8988T (cell line): ENCODE results near the gene SERTAD2.
A peak's percentile ranks its signal among the peaks of the same experiment; 100 is the strongest.

Experiments used
- DNase-seq: peaks from one replicate; pipeline ENCODE4 v3.0.0; 2011

SERTAD2 gene

DNA sequence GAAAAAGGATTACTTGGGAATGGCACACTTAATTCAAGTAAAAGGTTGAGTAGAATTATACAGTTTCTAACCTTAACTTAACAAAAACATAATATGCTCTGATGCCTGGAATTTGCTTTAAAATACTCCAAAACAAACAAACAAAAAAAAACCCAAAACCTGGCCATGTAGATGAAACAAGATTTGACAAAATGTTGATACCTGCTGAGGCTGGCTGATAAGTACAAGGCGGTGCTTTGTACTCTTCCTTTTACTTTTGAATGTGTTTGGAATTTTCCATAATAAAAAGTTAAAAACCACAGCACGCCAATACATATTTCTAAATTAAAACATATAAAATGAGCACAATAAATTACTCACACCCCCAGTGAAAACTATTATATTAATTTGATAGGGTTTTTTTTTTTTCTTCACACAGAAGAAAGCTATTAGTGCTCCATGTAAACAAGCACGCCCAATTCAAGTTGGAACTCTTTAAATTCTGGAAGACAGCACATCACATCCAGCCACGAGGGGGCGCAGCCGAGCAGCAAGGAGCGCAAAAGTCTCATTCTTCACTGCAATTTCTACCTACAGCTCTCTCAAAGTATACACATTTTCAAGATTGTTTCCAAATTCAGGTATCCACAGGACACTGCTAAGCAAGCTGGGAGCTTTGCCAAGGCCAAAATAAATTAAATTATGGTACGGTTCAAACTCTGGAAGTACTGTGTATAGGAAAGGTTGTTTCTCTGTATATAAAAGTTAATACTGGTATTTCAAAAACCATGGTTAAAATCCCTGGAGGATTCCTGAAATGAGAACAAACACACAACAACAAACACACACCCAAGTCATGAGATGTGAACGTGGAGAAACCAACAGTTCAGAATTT, 7.5 kb downstream of the SERTAD2 start:
- no peak for DNase-seq

DNA sequence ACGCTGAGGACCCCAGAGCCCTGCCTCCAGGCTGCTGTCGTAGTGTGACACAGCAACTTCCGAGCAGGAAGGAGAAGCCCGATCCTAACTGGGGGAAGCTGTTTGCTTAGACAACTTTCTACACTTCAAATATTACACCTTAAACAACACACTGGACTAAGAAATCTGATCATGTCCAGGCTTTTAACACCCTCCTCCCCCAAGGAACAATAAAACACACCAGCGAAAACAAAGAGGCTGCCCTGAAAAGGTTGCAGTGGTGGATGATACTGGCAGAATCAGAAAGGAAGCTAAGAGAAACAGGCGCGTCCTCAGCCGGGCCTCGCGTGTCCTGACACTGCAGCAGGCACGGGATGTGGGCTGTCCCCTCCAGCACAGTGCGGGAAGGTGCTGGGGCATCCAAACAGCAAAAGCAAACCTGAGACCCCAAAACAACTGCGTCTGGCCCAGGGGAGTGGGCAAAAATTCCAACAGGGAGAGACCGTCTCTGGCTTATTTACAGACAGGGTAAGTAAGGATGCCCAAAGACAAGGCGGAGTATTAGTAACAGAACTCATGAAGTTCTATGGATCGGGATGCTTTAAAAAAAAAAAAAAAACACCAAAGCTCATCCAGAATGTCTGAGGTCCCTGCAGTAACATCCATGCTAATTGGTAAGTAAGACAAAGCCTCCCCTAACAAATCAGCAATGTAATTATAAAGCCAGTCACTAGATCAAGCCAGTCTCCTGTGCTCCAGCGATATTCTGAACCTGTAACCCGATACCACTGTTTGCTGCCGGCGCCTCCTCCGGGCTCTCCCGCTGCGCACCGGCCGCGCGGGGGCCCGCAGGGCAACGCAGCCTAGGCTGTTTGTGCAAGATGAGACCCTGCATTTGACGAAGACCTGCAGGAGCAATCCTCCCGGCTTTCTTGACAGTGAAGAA, 9.0 kb downstream of the SERTAD2 start:
- peak; percentile 62 for DNase-seq

DNA sequence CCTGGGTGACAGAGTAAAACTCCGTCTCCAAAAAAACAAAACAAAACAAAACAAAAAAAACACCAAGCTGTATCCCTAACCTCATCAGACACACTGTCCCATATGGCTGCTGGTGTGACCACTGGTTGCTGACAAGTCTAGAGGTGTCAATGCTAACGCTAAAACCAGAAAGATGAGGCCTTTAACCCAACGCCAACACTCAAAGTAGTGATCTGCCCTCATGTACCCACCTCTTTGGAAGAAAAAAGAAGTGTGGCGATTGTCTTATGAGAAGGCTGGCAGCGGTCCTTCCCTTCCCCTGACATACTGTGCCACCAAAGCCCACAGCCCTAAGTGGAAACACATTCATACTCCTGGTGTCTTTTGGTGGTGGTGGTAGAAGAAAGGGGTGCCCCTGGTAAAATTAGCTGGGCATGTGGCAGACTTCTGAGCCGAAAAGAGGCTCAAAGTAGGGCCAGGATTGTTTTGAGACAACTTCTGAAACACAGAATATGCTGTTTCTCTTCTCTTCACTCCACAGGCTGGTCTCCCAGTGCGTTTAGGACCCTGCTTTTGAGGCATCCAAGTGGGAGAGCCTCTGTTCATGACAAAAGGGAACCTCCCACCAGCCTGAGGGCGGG, 9.8 kb downstream of the SERTAD2 start:
- DNase-seq: no peak

DNA sequence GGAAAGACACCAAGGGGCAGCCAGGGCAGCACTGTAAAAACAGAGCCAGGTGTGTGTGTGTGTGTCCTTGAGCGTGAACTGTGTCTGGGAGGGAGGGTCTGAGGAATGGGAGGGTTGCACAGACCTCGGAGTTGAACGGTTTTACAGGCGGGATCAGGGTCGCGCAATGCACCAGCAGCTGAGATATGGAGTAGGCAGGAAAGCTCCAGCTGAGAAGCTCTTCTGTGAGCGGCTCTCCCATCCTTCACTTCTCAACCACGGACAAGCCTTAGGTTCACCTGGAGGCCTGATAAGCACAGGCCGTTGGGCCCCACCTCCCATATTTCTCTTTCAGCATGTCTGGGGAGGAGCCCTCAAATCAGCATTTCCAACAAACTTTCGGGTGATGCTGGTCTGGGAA, 12.1 kb downstream of the SERTAD2 start:
- DNase-seq: no peak

DNA sequence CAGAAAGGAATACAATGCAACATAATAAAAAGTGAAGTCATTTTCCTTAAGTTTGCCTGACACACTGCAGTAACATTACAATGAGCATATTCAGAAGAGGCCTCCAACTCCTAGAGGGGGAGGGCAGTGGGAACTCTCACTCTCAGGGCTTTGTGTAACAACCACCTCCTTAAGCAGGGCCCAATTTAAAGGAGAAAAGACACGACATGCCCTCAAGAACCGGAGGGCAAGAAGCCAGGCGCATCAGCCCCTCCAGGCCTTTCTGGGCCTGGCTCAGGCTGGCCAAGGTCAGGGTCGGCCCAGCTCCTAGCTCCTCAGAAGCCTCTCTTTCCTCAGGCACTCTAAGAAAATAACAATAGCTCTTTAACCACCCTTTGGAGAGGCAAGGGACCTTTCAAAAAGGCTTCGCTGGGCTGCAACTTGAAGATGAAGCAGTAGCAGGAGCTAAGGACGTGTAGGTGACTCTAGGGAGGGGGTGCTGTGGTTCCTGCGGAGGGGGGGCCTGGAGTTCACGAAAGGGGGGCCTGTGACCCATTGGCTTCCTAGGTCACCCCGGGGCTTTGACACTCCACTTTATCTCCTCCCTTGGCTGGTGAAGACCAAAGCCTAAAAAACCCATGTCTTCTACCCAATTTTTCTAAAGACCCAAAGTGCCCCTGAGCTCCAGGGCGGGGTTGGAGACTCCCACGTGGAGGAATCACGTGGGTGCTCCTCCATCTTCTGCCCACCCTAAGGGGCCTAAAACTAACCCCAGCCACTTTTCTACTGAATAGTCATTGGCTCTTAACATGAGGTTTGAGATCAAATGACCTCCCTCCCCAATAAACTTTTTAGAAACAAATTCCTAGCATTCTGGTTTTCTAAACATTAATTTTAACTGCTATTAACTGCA, 13.3 kb downstream of the SERTAD2 start:
- DNase-seq: no peak

DNA sequence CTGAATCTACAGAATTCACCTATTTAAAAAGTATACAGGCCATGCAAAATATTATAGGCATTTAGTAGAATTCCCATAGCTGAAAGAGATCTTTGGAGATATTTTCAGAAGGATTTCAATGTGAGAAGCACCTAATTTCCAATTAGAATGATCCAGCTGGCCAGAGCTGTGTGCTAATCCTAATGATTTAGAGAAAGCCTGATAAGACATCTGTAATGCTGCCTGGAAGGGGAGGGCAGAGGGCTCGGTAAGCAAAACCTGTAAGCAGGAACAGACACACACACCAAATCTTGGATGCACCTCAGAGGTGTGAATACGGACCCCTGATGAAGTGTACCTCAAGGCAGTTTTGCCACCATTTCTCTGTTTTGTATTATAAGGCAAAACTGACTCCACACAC, 14.0 kb downstream of the SERTAD2 start:
- DNase-seq: no peak

DNA sequence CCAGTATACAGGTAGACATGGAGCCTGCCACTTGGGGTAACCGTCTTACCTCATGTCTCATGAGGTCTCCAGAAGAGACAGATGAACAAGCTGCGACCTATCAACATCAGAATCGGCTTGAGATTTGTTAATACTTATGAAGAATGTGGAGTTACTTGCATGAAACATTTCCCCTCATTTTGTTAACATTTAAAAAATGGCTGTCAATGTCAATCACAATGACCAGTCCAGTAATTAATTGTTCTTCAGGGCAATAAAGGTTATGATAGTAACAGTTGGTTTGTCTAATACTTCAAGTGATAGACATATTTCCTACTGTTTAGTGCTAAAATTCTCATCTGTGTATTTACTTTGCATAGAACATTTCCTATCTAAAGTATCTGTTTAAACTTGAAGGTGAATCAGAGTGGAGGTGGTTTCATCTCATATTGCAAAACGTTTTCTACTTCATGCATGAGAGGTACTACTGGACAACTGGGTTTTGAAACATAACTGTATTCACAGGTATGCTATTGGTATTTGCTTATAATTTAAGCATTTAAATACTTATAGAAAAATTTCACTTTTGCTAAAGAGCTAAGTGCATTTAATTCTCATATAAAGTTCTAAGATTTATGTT, 15.1 kb downstream of the SERTAD2 start:
- no peak for DNase-seq

DNA sequence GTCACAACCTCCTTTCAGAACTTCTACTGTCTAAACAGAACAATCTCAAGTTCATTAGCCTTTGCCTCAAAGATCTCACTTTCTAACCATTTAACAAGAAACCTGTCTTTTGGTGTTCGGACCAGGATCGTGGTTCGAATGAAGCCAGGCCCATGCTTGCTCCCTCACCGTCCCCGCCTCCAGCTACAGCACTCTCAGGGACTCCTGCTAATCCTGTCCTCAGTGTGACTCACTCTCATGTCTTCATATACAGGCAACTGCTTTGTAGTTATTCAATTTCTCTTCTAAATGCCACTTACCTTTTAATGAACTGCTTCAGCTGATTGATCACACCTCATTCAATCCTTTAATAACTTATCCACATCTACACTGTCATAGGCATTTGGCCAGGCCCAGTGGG, 15.8 kb downstream of the SERTAD2 start:
- DNase-seq: no peak

DNA sequence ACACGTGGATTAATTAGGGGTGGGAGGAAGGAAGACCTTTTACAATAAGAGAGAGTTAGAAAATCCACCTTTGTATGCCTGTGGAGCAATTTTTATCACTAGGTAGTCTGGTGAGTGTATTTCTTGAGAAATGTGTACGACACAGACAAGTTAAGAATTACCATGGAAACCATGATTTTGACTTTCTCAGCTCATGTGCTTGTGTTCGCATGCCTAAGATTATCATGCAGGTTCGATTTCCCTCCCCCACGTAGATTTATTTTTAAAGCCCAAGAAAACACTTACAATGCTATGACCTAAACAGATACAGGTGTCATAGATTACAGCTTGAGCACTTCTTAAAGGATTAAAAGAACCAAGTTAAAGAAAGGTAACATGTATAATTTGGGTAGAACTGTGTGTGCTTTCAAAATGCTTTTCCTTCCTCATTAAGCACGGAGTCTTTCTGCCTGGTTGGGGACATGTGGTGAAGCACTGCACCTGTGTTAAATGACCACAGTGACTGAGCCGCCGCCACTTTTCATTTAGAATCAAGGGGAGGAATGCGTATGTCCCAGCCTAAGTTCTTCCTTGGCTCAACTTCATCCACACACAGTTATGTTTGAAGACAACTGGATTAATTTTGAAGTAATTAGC, 16.6 kb downstream of the SERTAD2 start:
- DNase-seq: no peak

DNA sequence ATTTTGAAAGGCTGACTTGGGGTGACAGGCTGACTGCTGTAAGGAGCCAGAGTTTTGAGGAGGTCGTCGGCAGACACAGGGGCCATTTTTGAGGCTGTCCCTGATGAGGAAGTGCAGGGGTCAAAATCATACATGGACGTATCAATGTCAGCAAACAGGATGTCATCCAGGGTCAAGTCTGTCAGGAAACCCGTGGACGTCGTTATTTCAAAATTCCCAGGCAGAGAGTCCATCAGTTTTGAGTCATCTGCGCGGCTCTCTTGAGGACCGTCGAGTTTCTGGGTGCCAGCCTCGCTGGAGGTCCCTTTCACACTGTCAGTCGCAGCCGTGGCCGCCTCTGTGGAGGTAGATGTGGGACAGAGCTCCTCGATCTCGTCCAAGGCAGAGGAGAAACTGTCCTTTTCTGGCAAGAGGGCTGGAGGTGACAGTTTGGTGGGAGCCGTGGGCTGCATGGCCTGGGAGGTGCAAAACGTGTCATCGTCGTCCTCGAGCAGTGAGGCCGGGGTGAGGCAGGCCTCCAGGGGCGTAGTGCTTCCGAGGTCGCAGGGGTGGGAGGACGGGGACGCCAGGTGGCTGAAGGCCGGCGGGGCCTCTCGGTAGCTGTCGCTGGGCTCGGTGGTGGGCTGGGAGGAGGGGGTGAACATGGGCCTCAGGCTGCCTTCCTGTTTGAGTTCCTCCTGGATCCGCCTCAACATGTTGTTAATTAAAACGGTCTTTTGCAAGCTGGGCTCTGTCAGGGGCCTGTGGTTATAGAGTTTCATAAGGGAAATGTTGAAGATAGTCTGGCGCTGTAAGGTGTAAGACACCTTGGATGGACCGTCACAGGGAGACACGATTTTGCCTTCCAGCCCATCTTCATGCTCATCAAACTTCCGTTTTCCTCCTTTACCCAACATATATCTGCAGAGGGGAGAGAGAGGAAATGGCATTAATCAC, 17.5 kb downstream of the SERTAD2 start:
- no peak for DNase-seq

DNA sequence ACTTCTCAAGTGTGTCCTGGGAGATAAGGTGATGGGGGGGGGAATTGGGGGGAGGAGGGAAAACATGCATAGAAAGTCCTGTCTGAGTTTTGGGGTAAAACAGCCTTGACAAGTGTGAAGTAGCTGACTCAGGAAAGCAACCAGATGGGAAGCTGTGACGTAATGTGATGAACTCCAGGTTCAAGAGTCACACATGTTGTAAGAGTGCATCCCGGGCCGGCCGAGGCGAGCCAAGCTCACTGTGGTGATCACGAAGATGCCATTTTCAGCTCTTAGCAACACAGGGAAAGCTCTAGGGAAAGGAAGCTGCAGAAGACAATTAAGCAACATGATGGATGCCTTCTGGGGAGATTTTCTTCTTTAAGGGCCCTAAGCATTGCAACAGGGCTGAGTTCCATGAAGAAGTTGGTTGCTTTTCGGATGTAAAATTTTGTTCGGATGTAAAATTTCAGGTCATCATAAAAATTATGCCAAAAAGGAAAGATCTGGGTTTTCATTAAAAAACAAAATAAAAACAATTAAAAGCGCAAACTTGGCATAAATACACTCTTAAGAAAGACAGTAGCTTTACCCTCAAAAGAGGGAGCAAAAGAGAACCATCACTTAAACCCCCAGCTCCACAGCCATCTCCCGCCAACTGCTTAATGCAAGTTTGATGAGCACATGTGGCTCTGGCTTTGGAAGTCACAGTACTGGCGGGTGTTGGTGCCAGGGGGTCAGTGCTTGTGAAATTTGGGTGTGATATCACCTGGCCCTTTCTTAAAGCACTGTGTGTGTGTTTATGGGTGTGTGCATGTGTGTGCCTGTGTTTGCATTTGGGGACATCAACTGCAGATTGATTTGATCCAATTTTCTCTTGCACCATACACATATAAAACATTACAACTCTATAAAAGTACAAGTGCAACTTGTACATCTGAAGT, 19.1 kb downstream of the SERTAD2 start:
- no peak for DNase-seq

DNA sequence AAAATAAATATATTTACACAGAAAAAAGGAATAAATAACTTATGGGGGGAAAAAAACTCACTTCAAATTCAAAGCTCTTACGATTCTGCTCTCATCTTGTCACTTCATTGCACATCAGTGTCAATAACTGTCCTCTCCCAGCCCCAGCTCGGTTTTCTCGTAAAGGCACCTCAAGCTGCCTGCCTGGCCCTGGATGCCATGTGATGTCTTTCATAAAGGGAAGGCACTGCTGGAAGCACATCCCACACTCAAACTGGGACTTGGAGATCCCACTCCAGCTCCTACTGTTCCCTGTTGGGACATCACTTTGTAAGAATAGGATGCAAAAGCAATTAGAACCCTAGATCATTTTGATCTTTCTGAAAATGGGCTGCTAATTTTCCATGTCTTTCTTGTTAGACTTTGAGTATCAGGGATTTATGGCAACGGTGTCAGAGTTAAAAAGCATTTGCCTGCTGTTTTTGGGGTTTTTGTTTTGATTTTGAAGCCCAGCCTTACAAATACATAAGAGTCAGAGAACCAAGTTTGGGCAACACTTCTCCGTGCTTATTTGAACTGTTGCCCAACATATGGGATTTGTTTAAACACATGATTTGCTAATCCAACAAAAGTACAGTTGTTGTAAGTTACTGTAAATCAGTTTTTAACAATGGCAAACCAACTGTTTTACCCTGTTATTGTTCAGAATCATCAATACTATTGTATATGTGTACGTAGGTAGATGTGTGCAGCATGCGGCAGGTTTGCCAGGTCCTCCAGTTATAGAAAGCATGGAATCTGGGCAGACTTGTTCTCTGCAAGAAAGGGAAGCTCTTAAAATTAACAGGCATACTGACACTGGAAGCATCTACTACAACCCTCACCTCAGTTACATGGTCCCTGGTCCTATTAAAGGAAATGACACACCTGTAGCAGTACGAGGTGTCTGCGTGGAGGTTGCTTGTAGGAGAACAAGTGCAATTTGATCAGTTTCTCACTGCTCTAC, 20.6 kb downstream of the SERTAD2 start:
- no peak for DNase-seq

DNA sequence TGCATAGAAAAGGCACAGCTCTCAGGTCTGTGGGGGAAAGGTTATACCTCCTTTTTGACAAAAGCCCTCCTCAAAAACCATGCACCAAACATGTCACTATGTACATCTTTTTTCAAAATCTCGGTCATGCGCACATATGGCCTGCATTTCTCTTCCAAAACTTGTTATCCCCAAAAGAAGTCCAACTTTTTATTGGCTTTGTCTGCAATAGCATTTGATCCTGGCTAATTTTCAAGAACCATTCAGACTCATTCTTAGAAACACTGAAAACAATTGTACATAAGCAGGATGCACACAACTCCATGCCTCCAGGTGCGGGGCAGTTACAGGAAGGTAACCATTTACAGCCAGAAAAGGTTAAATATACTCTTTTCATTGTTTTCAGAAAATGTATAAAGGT, 21.9 kb downstream of the SERTAD2 start:
- DNase-seq: no peak

DNA sequence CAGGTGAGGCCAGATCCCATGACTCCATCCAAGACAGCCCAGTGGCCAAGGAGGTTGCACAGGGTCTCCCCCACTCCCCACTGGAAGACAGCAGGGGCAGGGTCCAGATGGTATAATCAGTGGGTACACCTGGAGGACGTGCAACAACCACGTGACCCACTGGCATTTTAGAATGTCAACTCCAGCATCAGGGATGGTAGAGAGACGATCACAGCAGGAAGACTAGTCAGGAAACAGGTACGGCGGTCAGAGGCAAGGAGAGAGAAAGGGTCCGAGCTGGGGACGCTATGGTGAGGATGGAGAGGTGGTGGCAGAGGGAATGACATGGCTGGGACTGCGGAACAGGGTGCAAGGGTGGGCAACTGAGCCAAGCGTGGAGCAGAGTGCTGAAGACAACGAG, 23.0 kb downstream of the SERTAD2 start:
- no peak for DNase-seq

DNA sequence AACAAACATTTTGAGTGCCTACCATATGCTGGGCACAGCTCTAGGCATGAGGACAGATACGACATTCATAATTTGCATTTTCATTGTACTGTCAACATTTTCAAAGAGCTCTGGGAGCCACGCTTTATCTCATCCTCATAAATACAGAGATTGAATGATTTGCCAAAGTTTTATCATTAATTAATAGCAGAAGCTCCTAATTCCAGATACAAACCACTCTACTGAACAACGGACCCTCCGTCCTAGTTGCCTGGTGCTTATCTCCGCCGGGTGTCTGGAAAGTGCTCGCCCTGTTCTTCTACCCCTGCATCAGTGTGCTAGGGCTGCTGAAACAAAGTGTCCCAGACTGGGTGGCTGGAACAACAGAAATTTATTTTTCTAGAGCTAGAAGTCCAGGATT, 23.8 kb downstream of the SERTAD2 start:
- no peak for DNase-seq

DNA sequence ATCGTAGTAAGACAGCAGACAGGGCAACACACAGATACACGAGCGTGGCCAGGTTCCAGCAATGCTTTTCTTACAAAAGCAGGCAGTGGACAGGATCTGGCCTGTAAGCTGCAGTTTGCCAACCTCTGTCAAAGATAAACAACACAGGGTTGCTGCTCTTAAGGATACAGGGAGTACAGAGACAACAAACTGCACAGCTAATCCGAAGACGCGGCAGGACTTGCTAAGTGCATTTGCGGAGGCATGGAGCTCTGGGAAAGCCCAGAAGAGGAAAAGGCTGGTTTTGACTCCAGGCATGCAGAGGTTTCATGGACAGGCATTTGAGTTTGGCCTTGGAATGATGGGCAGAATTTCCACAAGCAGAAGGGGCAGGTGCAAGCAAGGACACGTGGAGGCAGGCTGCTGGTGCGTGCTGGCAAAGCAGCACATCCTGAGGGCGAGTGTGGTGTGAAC, 24.4 kb downstream of the SERTAD2 start:
- no peak for DNase-seq
